Sigmoid colon (tissue), 7 donors: ENCODE results near the gene POP5. TPM values are rescaled to one million over a fixed set of nuclear protein-coding genes. Genes with fewer than 3 reads are reported as not detected.

Experiments
- DNase-seq: peaks from one replicate; pipeline ENCODE4 v3.0.0-alpha.2; 2019
- H3K27ac ChIP-seq, 4 donors: fragments of 200-600 bp; sonication (generic); one replicate each; pipeline ENCODE4 v1.5.1; 2016 to 2019; ENCODE audit warnings: mild to moderate bottlenecking in 1 of 4
- H3K27me3 ChIP-seq, 3 donors: fragments of 200-600 bp; sonication (generic); one replicate each; pipeline ENCODE4 v1.5.1; 2019; ENCODE audit warnings: mild to moderate bottlenecking in 1 of 3
- H3K36me3 ChIP-seq, 4 donors: fragments of 200-600 bp; sonication (generic); one replicate each; pipeline ENCODE4 v1.5.1; 2016 to 2019
- H3K4me1 ChIP-seq, 4 donors: fragments of 200-600 bp; sonication (generic); one replicate each; pipeline ENCODE4 v1.5.1; 2017 to 2019
- H3K4me3 ChIP-seq, 4 donors: fragments of 200-600 bp; sonication (generic); one replicate each; pipeline ENCODE4 v1.5.1; 2017 to 2019; ENCODE audit warnings: mild to moderate bottlenecking in 2 of 4, moderate library complexity in 1 of 4
- H3K9me3 ChIP-seq, 4 donors: fragments of 200-600 bp in 3 of 4; sonication (generic) in 3 of 4; one replicate each; pipeline versions ENCODE4 v1.5.1 to v1.6.1; 2013 to 2019
- EP300 ChIP-seq, 4 donors: sonication (generic); formaldehyde crosslinking; IDR thresholded peaks; one replicate each; pipeline ENCODE4 v1.6.1; 2017; ENCODE audit warnings: antibody characterized with exemption in 4 of 4
- POLR2A ChIP-seq, 2 donors: fragments of 450-650 bp; IDR thresholded peaks; one replicate each; pipeline ENCODE4 v1.6.1; 2016; ENCODE audit warnings: antibody characterized with exemption in 2 of 2, mild to moderate bottlenecking in 2 of 2, moderate library complexity in 2 of 2
- POLR2AphosphoS5 ChIP-seq, 4 donors: sonication (generic); formaldehyde crosslinking; IDR thresholded peaks; one replicate each; pipeline ENCODE4 v1.6.1; 2017; ENCODE audit warnings: antibody characterized with exemption in 4 of 4
- WGBS, 2 donors: extraction: QIAGEN DNeasy Blood & Tissue Kit; methylation state at CpG; one replicate each; pipeline ENCODE4 v1.1.7; 2013; 5-methylcytosine and 5-hydroxymethylcytosine counted together
- intact Hi-C: fragments of 100-400 bp; cut with DNase I; formaldehyde crosslinking; loops from one replicate; pipeline ENCODE4 v1.15.1; 2023
- polyA plus RNA-seq, 3 donors: library from polyadenylated mRNA; stranded (reverse); fragments of 200-250 nt; gene quantifications; one replicate each; pipeline ENCODE4 v1.2.3, GENCODE V29; 2013
- total RNA-seq, 4 donors: library from RNA; depleted of rRNA; stranded (reverse); fragments of >200 nt; gene quantifications; one replicate each; pipeline ENCODE4 v1.1.0, GENCODE V29; 2016
- TF ChIP-seq, protein P1 (sequence below), 4 experiments: fragments of 450-650 bp in 3 of 4; fragments of 200-600 bp in 1 of 4; IDR thresholded peaks; one replicate each; pipeline ENCODE4 v1.5.1; 2016 to 2019; ENCODE audit warnings: antibody characterized with exemption in 4 of 4, mild to moderate bottlenecking in 3 of 4, moderate library complexity in 2 of 4
- donor health status: healthy with polysubstance abuse.
- donor health status: Bipolar disorder and iron deficiency.
- donor health status: healthy.

The POP5 gene
- total and polyA plus RNA-seq, 7 donors, result 21.0 to 58.0 (median 27.8) TPM

- no peak for TF ChIP-seq POLR2AphosphoS5 (IDR thresholded peaks at IDR 0.05)
- TF ChIP-seq, protein P1, sequence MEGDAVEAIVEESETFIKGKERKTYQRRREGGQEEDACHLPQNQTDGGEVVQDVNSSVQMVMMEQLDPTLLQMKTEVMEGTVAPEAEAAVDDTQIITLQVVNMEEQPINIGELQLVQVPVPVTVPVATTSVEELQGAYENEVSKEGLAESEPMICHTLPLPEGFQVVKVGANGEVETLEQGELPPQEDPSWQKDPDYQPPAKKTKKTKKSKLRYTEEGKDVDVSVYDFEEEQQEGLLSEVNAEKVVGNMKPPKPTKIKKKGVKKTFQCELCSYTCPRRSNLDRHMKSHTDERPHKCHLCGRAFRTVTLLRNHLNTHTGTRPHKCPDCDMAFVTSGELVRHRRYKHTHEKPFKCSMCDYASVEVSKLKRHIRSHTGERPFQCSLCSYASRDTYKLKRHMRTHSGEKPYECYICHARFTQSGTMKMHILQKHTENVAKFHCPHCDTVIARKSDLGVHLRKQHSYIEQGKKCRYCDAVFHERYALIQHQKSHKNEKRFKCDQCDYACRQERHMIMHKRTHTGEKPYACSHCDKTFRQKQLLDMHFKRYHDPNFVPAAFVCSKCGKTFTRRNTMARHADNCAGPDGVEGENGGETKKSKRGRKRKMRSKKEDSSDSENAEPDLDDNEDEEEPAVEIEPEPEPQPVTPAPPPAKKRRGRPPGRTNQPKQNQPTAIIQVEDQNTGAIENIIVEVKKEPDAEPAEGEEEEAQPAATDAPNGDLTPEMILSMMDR (IDR thresholded peaks at IDR 0.05), result no peak
- TF ChIP-seq POLR2A (IDR thresholded peaks at IDR 0.05), result no peak
- H3K4me1 ChIP-seq, result peaks cover 0 to 15% (median 15%) of the 10 kb centered on the region in 4 donors
- H3K4me3 ChIP-seq, result no peak overlapping the region
- no peaks in the 10 kb centered on the region for H3K9me3 ChIP-seq
- DNase-seq, result no peak
- WGBS, 2 donors, result 96 to 97% methylated on average over 1 of the region's 1 CpG
- intact Hi-C loops, result no loop called here
- no peaks in the 10 kb centered on the region for H3K27me3 ChIP-seq
- H3K36me3 ChIP-seq, result no peaks in the 10 kb centered on the region
- peak overlapping the region in 1 of 4 donors; percentile 13 for H3K27ac ChIP-seq
Observed at GRCh38 chr12:120588371-120588770, 7.2 kb upstream of the POP5 start.

DNA sequence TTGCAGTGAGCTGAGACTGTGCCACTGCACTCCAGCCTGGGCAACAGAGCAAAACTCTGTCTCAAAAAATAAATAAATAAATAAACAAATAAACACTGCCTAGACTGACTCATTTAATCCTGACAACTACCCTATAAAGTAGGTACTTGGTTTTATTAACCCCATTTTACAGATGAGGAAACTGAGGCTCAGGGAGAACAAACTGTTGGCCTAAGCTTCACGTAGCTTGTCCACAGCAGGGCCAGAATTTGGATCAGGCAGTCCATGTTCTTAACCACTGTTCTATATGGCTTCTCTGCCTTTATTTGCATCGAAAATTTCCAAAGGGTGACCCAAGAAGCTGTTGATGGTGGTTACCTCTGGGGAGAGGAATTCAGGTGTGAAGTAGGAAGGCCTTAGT, 5.7 kb upstream of the POP5 start:
- H3K27me3 ChIP-seq, result no peaks in the 10 kb centered on the region
- 90 to 94% methylated on average over 2 of the region's 2 CpGs for WGBS, 2 donors
- no peaks in the 10 kb centered on the region for H3K9me3 ChIP-seq
- H3K27ac ChIP-seq, result no peak overlapping the region
- intact Hi-C loops, result no loop called here
- TF ChIP-seq EP300 (IDR thresholded peaks at IDR 0.05) (no peak), POLR2AphosphoS5 (IDR thresholded peaks at IDR 0.05) (no peak), POLR2A (IDR thresholded peaks at IDR 0.05) (no peak)
- TF ChIP-seq, protein P1 (IDR thresholded peaks at IDR 0.05), result no peak
- no peak for DNase-seq
- H3K36me3 ChIP-seq, result no peaks in the 10 kb centered on the region
- H3K4me3 ChIP-seq, result no peak overlapping the region
- H3K4me1 ChIP-seq, result peaks cover 0 to 26% (median 22%) of the 10 kb centered on the region in 4 donors

- TF ChIP-seq EP300 (IDR thresholded peaks at IDR 0.05) (no peak), POLR2A (IDR thresholded peaks at IDR 0.05) (no peak), POLR2AphosphoS5 (IDR thresholded peaks at IDR 0.05) (no peak)
- TF ChIP-seq, protein P1 (IDR thresholded peaks at IDR 0.05), result no peak
- Histone ChIP-seq H3K9me3 (no peaks in the 10 kb centered on the region), H3K36me3 (no peaks in the 10 kb centered on the region), H3K4me1 (peaks cover 0 to 31% (median 26%) of the 10 kb centered on the region in 4 donors), H3K27me3 (no peaks in the 10 kb centered on the region), H3K27ac (no peak overlapping the region), H3K4me3 (no peak overlapping the region)
- 70 to 74% methylated on average over 7 of the region's 7 CpGs for WGBS, 2 donors
- no peak for DNase-seq
- intact Hi-C loops, result no loop called here
Observed at GRCh38 chr12:120586206-120586605, 5.0 kb upstream of the POP5 start.

GRCh38 chr12:120584343-120585149, 3.3 kb upstream of the POP5 start:
- H3K9me3 ChIP-seq, result no peaks in the 10 kb centered on the region
- H3K27me3 ChIP-seq, result no peaks in the 10 kb centered on the region
- 1 to 2% methylated on average over 65 of the region's 65 CpGs for WGBS, 2 donors
- peak overlapping the region in 3 of 4 donors; percentile 3 to 36 (median 34) for H3K27ac ChIP-seq
- peak; percentile 68 for DNase-seq
- peaks cover 0 to 38% (median 36%) of the 10 kb centered on the region in 4 donors for H3K4me1 ChIP-seq
- peak overlapping the region; percentile 22 to 52 (median 44) for H3K4me3 ChIP-seq
- TF ChIP-seq, protein P1 (IDR thresholded peaks at IDR 0.05), result peak in 2 of 4 experiments; percentile 33 to 35
- no peak for TF ChIP-seq EP300 (IDR thresholded peaks at IDR 0.05)
- H3K36me3 ChIP-seq, result peaks cover 0 to 6% (median under 1%) of the 10 kb centered on the region in 4 donors
- intact Hi-C loops, result loop anchor here (2.0 to 5.0 kb wide), 3 partner anchors 64 to 528 kb away; partner anchors contain the start of gene DYNLL1
